Measurements from ENCODE around the gene TPRKB. TPM values are rescaled to one million over a fixed set of nuclear protein-coding genes. Genes with fewer than 3 reads are reported as not detected.

The TPRKB gene
- total and polyA plus RNA-seq, 2 experiments from 2014 or later = 20.1 to 57.2 TPM

- H3K9me3 ChIP-seq (ENCODE audit: low read depth) = no peaks in the 10 kb centered on the region
- H3F3A ChIP-seq (ENCODE audit: insufficient read depth) = peaks cover 12% of the 10 kb centered on the region; the same call in 1 of the 2 replicates
- H3K27me3 ChIP-seq (replicated peaks; ENCODE audit: insufficient read depth) = no peaks in the 10 kb centered on the region
- 98 to 100% methylated on average over 3 of the region's 3 CpGs for WGBS, 2 experiments (ENCODE audit: low coverage in 1 of 2, low lambda C conversion rate in 2 of 2, missing lambda C conversion rate in 2 of 2)
- TF ChIP-seq EZH2 (IDR thresholded peaks at IDR 0.05; ENCODE audit: insufficient read depth, poor library complexity, severe bottlenecking) = no peak
- no peak for TF ChIP-seq EZH2phosphoT487 (IDR thresholded peaks at IDR 0.05; ENCODE audit: insufficient read depth, low read depth)
- H2AFZ ChIP-seq = no peak overlapping the region
- no peaks in the 10 kb centered on the region for H3K4me1 ChIP-seq (ENCODE audit: insufficient read depth)
- in situ Hi-C loops (cut with MboI) = no loop called here
- no peaks in the 10 kb centered on the region for H3K9me2 ChIP-seq (ENCODE audit: insufficient read depth)
- H4K20me1 ChIP-seq (ENCODE audit: insufficient read depth) = no peaks in the 10 kb centered on the region
- H3K4me2 ChIP-seq (ENCODE audit: unreplicated experiment) = no peak overlapping the region
- no peak overlapping the region for H3K4me3 ChIP-seq
- no peak for DNase-seq
- H3K79me2 ChIP-seq (ENCODE audit: insufficient read depth) = no peaks in the 10 kb centered on the region
- H3K9ac ChIP-seq = no peak overlapping the region
- H3K36me3 ChIP-seq (ENCODE audit: low read depth) = peaks cover 22% of the 10 kb centered on the region; the same call in 1 of the 2 replicates
- H3K27ac ChIP-seq = no peak overlapping the region
Measured at GRCh38 chr2:73746877-73747208, 9.7 kb upstream of the TPRKB start.

- no peaks in the 10 kb centered on the region for H3K79me2 ChIP-seq (ENCODE audit: insufficient read depth)
- H3K9me2 ChIP-seq (ENCODE audit: insufficient read depth) = no peaks in the 10 kb centered on the region
- H2AFZ ChIP-seq = no peak overlapping the region
- no peak overlapping the region for H3K4me3 ChIP-seq
- TF ChIP-seq EZH2phosphoT487 (IDR thresholded peaks at IDR 0.05; ENCODE audit: insufficient read depth, low read depth) (no peak), EZH2 (IDR thresholded peaks at IDR 0.05; ENCODE audit: insufficient read depth, poor library complexity, severe bottlenecking) (no peak)
- no peak overlapping the region for H3K4me2 ChIP-seq (ENCODE audit: unreplicated experiment)
- H3K4me1 ChIP-seq (ENCODE audit: insufficient read depth) = no peaks in the 10 kb centered on the region
- 93 to 95% methylated on average over 11 of the region's 11 CpGs for WGBS, 2 experiments (ENCODE audit: low coverage in 1 of 2, low lambda C conversion rate in 2 of 2, missing lambda C conversion rate in 2 of 2)
- no peak for DNase-seq
- no peaks in the 10 kb centered on the region for H4K20me1 ChIP-seq (ENCODE audit: insufficient read depth)
- H3K27me3 ChIP-seq (replicated peaks; ENCODE audit: insufficient read depth) = no peaks in the 10 kb centered on the region
- no peaks in the 10 kb centered on the region for H3K9me3 ChIP-seq (ENCODE audit: low read depth)
- H3K9ac ChIP-seq = no peak overlapping the region
- H3F3A ChIP-seq (ENCODE audit: insufficient read depth) = peaks cover 12% of the 10 kb centered on the region; the same call in 1 of the 2 replicates
- H3K36me3 ChIP-seq (ENCODE audit: low read depth) = peaks cover 18% of the 10 kb centered on the region; the same call in 1 of the 2 replicates
- no peak overlapping the region for H3K27ac ChIP-seq
- in situ Hi-C loops (cut with MboI) = no loop called here
Measured at GRCh38 chr2:73746015-73746876, 9.1 kb upstream of the TPRKB start.

GRCh38 chr2:73740767-73741166, 3.6 kb upstream of the TPRKB start:
- peaks cover 10% of the 10 kb centered on the region for H3K4me1 ChIP-seq (ENCODE audit: insufficient read depth)
- 94 to 98% methylated on average over 2 of the region's 2 CpGs for WGBS, 2 experiments (ENCODE audit: low coverage in 1 of 2, low lambda C conversion rate in 2 of 2, missing lambda C conversion rate in 2 of 2)
- H3F3A ChIP-seq (ENCODE audit: insufficient read depth) = peaks cover 8% of the 10 kb centered on the region; the same call in 1 of the 2 replicates
- no peaks in the 10 kb centered on the region for H3K27me3 ChIP-seq (replicated peaks; ENCODE audit: insufficient read depth)
- H3K9me3 ChIP-seq (ENCODE audit: low read depth) = no peaks in the 10 kb centered on the region
- no peak overlapping the region for H3K27ac ChIP-seq
- H3K9me2 ChIP-seq (ENCODE audit: insufficient read depth) = no peaks in the 10 kb centered on the region
- peaks cover 14% of the 10 kb centered on the region; the same call in 1 of the 2 replicates for H3K36me3 ChIP-seq (ENCODE audit: low read depth)
- no peak overlapping the region for H3K4me2 ChIP-seq (ENCODE audit: unreplicated experiment)
- in situ Hi-C loops (cut with MboI) = no loop called here
- no peak overlapping the region for H3K9ac ChIP-seq
- H3K79me2 ChIP-seq (ENCODE audit: insufficient read depth) = peaks cover 10% of the 10 kb centered on the region
- H2AFZ ChIP-seq = no peak overlapping the region
- TF ChIP-seq EZH2phosphoT487 (IDR thresholded peaks at IDR 0.05; ENCODE audit: insufficient read depth, low read depth) (no peak), EZH2 (IDR thresholded peaks at IDR 0.05; ENCODE audit: insufficient read depth, poor library complexity, severe bottlenecking) (no peak)
- no peak overlapping the region for H3K4me3 ChIP-seq
- no peaks in the 10 kb centered on the region for H4K20me1 ChIP-seq (ENCODE audit: insufficient read depth)
- DNase-seq = no peak

GRCh38 chr2:73739101-73739500, 2.0 kb upstream of the TPRKB start:
- Histone ChIP-seq H3K9me3 (ENCODE audit: low read depth) (no peaks in the 10 kb centered on the region), H3F3A (ENCODE audit: insufficient read depth) (peaks cover 8% of the 10 kb centered on the region; the same call in 1 of the 2 replicates), H2AFZ (no peak overlapping the region), H3K4me1 (ENCODE audit: insufficient read depth) (peaks cover 13% of the 10 kb centered on the region), H3K79me2 (ENCODE audit: insufficient read depth) (peaks cover 26% of the 10 kb centered on the region), H3K9ac (no peak overlapping the region), H3K36me3 (ENCODE audit: low read depth) (peaks cover 3% of the 10 kb centered on the region; the same call in 1 of the 2 replicates), H3K4me3 (no peak overlapping the region), H4K20me1 (ENCODE audit: insufficient read depth) (no peaks in the 10 kb centered on the region), H3K9me2 (ENCODE audit: insufficient read depth) (no peaks in the 10 kb centered on the region), H3K27ac (no peak overlapping the region), H3K4me2 (ENCODE audit: unreplicated experiment) (no peak overlapping the region), H3K27me3 (replicated peaks; ENCODE audit: insufficient read depth) (no peaks in the 10 kb centered on the region)
- WGBS, 2 experiments (ENCODE audit: low coverage in 1 of 2, low lambda C conversion rate in 2 of 2, missing lambda C conversion rate in 2 of 2) = 76 to 86% methylated on average over 3 of the region's 3 CpGs
- DNase-seq = no peak
- in situ Hi-C loops (cut with MboI) = no loop called here
- TF ChIP-seq EZH2phosphoT487 (IDR thresholded peaks at IDR 0.05; ENCODE audit: insufficient read depth, low read depth) (no peak), EZH2 (IDR thresholded peaks at IDR 0.05; ENCODE audit: insufficient read depth, poor library complexity, severe bottlenecking) (no peak)

Data from GM23248 (cell line).